ENCODE data around the gene SCAMP4.

DNA sequence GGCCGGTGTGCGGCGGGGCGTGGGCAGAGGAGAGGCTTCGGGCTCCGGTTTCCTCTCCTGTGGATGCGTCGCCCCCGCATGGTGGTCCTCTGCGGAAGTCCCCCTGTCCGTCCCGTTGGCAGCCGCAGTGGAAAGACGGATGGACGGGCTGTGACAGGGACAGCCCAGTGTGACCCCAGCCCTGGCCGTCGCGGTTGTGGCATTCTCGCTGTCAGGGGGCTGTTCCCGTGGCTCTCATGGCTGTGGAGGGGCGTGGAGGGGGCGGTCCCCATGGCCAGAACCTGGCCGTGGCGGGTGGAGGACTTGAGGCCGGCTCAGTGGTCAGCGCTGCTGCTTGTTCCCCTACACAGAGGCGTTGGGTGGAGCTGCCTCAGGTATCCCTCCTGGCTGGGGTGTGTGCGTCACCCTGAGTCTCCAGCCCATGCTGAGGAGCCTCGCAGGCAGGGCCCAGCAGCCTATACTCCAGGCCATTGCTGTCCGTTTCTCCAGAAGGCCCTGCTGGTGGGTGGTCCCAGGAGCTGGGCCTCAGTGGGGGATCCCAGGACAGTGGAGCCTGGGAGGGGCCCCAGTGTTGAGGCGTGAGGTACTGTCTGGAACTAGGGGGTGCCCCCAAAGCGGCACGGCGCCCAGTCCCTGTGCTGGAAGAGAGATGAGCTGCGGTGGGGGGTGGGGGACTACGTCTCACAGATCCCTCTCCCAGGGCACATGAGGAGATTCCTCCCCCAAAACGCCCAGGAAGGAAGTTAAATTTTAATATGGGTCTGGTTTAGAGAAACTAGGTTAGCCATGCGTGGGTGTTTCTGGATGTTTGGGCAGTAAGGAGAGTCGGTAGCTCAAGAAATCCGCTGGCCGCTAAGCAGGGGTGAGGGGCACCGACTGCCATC lies 56.0 kb downstream of the SCAMP4 start:
- TF ChIP-seq, protein P1, sequence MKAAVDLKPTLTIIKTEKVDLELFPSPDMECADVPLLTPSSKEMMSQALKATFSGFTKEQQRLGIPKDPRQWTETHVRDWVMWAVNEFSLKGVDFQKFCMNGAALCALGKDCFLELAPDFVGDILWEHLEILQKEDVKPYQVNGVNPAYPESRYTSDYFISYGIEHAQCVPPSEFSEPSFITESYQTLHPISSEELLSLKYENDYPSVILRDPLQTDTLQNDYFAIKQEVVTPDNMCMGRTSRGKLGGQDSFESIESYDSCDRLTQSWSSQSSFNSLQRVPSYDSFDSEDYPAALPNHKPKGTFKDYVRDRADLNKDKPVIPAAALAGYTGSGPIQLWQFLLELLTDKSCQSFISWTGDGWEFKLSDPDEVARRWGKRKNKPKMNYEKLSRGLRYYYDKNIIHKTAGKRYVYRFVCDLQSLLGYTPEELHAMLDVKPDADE (IDR thresholded peaks at IDR 0.05) = no peak
- TF ChIP-seq, protein P2, sequence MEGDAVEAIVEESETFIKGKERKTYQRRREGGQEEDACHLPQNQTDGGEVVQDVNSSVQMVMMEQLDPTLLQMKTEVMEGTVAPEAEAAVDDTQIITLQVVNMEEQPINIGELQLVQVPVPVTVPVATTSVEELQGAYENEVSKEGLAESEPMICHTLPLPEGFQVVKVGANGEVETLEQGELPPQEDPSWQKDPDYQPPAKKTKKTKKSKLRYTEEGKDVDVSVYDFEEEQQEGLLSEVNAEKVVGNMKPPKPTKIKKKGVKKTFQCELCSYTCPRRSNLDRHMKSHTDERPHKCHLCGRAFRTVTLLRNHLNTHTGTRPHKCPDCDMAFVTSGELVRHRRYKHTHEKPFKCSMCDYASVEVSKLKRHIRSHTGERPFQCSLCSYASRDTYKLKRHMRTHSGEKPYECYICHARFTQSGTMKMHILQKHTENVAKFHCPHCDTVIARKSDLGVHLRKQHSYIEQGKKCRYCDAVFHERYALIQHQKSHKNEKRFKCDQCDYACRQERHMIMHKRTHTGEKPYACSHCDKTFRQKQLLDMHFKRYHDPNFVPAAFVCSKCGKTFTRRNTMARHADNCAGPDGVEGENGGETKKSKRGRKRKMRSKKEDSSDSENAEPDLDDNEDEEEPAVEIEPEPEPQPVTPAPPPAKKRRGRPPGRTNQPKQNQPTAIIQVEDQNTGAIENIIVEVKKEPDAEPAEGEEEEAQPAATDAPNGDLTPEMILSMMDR (conservative IDR thresholded peaks at IDR 0.05; ENCODE audit: low read depth in 2 of 2) = peak in 1 of 2 experiments; percentile 16; a peak in 1 of 4 replicates
- TF ChIP-seq, protein P3, sequence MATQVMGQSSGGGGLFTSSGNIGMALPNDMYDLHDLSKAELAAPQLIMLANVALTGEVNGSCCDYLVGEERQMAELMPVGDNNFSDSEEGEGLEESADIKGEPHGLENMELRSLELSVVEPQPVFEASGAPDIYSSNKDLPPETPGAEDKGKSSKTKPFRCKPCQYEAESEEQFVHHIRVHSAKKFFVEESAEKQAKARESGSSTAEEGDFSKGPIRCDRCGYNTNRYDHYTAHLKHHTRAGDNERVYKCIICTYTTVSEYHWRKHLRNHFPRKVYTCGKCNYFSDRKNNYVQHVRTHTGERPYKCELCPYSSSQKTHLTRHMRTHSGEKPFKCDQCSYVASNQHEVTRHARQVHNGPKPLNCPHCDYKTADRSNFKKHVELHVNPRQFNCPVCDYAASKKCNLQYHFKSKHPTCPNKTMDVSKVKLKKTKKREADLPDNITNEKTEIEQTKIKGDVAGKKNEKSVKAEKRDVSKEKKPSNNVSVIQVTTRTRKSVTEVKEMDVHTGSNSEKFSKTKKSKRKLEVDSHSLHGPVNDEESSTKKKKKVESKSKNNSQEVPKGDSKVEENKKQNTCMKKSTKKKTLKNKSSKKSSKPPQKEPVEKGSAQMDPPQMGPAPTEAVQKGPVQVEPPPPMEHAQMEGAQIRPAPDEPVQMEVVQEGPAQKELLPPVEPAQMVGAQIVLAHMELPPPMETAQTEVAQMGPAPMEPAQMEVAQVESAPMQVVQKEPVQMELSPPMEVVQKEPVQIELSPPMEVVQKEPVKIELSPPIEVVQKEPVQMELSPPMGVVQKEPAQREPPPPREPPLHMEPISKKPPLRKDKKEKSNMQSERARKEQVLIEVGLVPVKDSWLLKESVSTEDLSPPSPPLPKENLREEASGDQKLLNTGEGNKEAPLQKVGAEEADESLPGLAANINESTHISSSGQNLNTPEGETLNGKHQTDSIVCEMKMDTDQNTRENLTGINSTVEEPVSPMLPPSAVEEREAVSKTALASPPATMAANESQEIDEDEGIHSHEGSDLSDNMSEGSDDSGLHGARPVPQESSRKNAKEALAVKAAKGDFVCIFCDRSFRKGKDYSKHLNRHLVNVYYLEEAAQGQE (IDR thresholded peaks at IDR 0.05; ENCODE audit: unreplicated experiment) = no peak
- TF ChIP-seq JUNB (IDR thresholded peaks at IDR 0.05; ENCODE audit: unreplicated experiment) = no peak
- TF ChIP-seq EZH2 (IDR thresholded peaks at IDR 0.05; ENCODE audit: low read depth, unreplicated experiment) = no peak
- no peak for TF ChIP-seq POLR2AphosphoS5 (IDR thresholded peaks at IDR 0.05; ENCODE audit: low read depth)
- no peak for TF ChIP-seq EZH2phosphoT487 (IDR thresholded peaks at IDR 0.05; ENCODE audit: unreplicated experiment)
- no peak for TF ChIP-seq ZNF331 (CRISPR knock-in tag; IDR thresholded peaks at IDR 0.05; ENCODE audit: low read depth)
- no peak for TF ChIP-seq CREB1 (CRISPR knock-in tag; IDR thresholded peaks at IDR 0.05; ENCODE audit: low read depth)
- TF ChIP-seq NANOG (IDR thresholded peaks at IDR 0.05; ENCODE audit: borderline replicate concordance) = no peak
- TF ChIP-seq STAT1 (IDR thresholded peaks at IDR 0.05; ENCODE audit: unreplicated experiment) = no peak

All from GM23338 (cell line).